ENCODE data around the gene PCYT1B.
A peak's percentile ranks its signal among the peaks of the same experiment; 100 is the strongest.
"Not testable (repeated sequence)": the region's sequence is repeated elsewhere in the genome, so short reads cannot be mapped to it uniquely, and the experiment has no call there.

The PCYT1B gene

DNA sequence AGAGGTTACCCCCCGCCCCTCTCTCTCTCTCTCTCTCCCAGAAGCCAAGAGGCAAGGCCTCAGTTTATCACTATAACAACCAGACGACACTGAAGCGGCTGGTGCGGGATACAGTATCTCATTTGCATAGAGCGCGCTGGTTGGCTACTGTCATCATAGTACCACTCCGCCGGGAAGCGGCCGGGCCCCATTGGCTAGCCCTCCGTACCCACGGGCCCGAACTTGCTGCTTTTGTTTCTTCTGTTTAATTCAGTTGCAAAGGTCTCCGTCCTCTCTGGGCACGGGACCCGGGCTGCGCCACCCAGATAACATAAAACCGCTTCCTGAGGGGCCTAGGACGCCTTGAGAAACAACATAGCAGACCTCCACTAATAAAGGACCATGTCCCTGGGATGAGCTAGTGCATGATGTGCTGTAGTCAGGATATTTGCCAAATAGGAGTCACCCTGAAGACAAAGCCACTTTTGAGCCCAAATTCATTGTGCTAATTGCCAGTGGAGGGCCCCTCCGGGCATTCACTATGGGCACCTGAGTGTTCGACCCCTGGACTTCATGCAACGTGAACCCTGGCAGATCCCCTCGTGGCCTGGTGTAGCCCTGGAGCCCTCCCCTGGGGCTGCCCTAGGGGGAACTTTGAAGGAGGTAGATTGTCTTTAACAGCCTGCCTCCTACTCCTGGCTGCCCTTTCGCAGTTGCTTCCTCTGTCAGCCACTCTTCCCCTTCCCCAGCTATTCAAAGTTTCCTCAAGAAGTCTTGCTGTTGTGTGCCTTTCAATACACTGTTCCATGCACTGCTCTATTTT lies at the start of gene PCYT1B:
Gene PCYT1B, minus strand, starts transcription at position 91 of the 802 bp plus-strand sequence. CDS start 242 bp downstream, outside the sequence.
- peak; percentile 66 for DNase-seq

GRCh38 chrX:24696294-24696693 lies 49.1 kb upstream of the PCYT1B start:
- no peak for DNase-seq

DNA sequence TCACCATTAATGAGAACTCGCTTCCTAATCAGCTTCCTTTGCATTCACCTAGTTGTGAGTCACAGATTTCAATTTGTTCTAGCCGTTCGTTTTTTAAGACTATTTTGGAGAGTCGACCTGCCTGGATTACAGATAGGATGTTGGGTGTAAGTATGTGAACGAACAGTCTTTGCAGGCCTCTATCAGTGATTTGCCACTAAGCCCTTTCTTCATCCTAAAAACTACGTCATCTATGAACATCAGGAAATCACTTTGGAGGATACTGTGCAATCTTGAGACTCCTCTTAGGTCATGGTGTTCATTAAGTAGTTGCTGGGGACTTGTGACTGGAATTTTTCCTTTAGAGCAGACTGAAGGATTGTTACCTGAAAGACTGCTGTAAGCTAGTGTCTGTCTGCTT lies 47.7 kb upstream of the PCYT1B start:
- DNase-seq, result no peak

- peak; percentile 96 for DNase-seq
Observed at GRCh38 chrX:24693453-24694202, 46.5 kb upstream of the PCYT1B start, which contains the start of gene POLA1. TSS of gene POLA1 (plus strand) at chrX:24693918. CDS start at chrX:24693962, 44 bp downstream.

DNA sequence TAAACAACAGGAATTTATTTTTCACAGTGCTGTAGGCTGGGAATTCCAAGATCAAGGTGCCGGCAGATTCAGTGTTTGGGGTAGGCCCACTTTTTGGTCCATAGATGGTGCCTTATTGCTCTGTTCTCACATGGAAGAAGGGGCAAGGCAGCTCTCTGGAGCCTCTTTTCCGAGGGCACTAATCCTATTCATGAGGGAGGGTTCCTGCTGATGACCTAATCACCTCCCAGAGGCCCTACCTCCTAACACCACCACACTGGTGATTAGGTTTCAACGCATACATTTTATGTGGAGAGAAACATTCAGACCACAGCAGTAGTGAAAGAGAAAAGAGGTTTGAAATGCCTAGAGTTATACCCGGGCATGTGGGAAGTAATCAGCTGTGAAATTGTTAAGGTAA lies 45.2 kb upstream of the PCYT1B start:
- no peak for DNase-seq

GRCh38 chrX:24684048-24684447 lies 36.9 kb upstream of the PCYT1B start:
- no peak for DNase-seq

- DNase-seq, result no peak
Observed at GRCh38 chrX:24682739-24683432, 35.7 kb upstream of the PCYT1B start.

- peak; percentile 0 for DNase-seq
Observed at GRCh38 chrX:24676403-24677024, 29.4 kb upstream of the PCYT1B start.

DNA sequence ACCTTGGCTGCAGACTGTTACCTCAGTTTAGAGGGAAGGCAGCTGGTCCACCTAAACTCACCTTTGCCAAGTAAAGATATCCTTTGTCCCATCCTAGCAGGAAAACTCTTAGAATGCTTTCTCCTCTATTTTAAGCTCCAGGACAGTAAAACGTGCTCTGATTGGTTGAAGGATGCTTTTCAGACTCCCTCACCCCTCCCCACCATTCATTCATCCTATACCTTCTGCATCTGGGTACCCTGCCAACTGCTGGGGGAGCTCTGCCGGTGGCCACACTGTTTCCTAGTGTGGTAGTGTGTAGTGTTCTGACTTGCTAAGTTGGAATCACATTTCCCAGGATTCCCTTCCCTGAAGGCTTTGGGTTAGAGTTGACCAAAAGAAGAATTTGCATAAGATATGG lies 26.3 kb upstream of the PCYT1B start:
- DNase-seq, result no peak

GRCh38 chrX:24672701-24673190 lies 25.6 kb upstream of the PCYT1B start:
- DNase-seq, result no peak

GRCh38 chrX:24668111-24668510 lies 21.0 kb upstream of the PCYT1B start:
- DNase-seq, result no peak

GRCh38 chrX:24662352-24662751 lies 15.2 kb upstream of the PCYT1B start:
- no peak for DNase-seq

GRCh38 chrX:24661292-24661691 lies 14.1 kb upstream of the PCYT1B start:
- no peak for DNase-seq

- DNase-seq, result no peak
Observed at GRCh38 chrX:24659646-24660045, 12.5 kb upstream of the PCYT1B start.

- DNase-seq, result no peak
Observed at GRCh38 chrX:24659106-24659505, 12.0 kb upstream of the PCYT1B start.

DNA sequence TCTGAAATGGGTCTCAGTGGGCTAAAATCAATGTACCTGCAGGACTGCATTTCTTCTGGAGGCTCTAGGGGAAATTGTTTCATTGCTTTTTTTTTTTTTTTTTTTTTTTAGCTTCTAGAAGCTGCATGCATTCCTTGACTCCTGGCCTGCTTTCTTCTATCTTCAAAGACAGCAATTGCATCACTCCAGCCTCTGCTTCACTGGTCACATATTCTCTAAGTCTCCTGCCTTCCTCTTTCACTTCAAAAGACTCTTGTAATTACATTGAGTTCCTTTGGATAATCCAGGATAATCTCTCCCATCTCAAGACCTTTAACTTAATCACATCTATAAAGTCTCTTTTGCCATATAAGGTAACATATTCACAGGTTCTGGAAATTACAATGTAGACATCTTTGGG lies 11.3 kb upstream of the PCYT1B start:
- no peak for DNase-seq

DNA sequence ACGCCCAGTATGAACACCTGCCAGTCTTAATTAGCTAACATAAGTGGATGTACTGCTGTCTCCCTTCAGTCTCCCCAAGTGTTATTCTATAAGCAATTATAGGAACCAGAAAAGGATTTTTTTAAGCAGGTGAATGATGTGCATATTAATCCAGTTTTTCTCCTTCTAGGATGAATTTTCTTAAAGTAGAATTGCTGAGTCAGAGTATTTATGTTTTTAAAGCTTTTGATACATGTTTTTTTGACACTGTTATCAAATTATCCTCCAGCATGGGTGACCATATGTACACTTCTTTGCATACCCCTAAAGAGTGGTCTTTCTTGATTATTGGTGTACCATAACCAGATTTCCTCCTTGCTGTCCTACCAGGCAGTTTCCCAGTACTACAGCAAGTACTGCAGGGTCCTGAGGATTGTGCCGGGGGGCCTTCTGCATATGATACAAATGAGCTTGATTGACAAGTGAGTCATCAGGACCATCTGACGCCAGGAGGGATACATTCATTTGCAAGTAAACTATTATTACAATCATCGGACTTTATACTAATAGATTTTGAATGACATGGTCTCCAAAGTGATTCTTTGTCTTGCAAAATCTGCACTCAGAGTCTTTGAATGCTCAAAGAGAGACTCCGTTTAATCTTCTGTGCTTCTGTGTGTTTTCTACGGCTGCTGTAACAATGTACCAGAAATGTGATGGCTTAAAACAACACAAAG lies 10.7 kb upstream of the PCYT1B start:
- DNase-seq, result no peak

GRCh38 chrX:24655679-24656078 lies 8.5 kb upstream of the PCYT1B start:
- not testable (repeated sequence) for DNase-seq

DNA sequence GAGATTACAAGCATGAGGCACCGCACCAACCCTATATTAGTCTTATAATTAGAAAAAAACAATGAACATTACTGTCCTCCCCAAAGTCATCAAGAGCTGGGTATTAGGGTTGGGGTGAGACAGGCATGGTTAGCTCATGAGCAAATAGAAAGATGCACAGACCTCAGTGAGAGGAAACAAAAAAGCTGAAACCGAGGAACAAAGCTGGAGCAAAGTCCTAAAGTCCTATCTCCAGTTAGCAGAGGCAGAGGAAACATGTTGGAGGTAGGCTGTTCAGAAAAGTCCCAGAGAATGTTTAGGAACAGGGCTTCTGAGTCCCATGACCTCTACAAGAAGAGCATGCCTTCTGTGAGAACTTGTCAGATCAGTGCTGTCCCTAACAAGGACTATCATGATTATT lies 4.6 kb upstream of the PCYT1B start:
- DNase-seq, result no peak

- no peak for DNase-seq
Observed at GRCh38 chrX:24648495-24648894, 1.3 kb upstream of the PCYT1B start.

GRCh38 chrX:24646745-24647182 lies 383 bp downstream of the PCYT1B start:
- peak; percentile 19 for DNase-seq

- DNase-seq, result no peak
Observed at GRCh38 chrX:24646006-24646405, 1.1 kb downstream of the PCYT1B start.

Data from fibroblast of skin of right quadriceps (primary cell).